ENCODE results near the gene NIM1K. TPM values are rescaled to one million over a fixed set of nuclear protein-coding genes. Genes with fewer than 3 reads are reported as not detected.
"Not testable (repeated sequence)": the region's sequence is repeated elsewhere in the genome, so short reads cannot be mapped to it uniquely, and the experiment has no call there.

Gene NIM1K
- total RNA-seq, 3 donors from 2014 or later = 0.58 to 1.0 (median 0.65) TPM

- ATAC-seq (no peak), DNase-seq (no peak)
- Mint-ChIP-seq H3K9me3 (no peaks in the 10 kb centered on the region), H3K4me1 (ENCODE audit: low read depth) (peaks cover 7% of the 10 kb centered on the region), H3K4me3 (no peak overlapping the region), H3K36me3 (ENCODE audit: insufficient read depth) (peaks cover 44% of the 10 kb centered on the region), H3K27me3 (ENCODE audit: low read depth) (no peaks in the 10 kb centered on the region)
Observed at GRCh38 chr5:43168175-43168574, 23.9 kb upstream of the NIM1K start.

DNA sequence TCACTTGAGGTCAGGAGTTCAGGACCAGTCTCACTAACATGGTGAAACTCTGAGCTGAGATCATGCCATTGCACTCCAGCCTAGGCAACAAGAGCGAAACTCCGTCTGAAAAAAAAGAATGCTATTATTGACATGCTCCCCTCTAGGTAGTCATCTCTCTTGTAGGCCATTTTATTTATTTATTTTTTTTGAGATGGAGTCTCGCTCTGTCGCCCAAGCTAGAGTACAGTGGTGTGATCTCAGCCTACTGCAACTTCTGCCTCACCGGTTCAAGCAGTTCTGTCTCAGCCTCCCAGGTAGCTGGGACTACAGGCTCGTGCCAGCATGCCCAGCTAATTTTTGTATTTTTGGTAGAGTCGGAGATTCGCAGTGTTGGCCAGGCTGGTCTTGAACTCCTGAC is 20.6 kb upstream of the NIM1K start:
- Mint-ChIP-seq H3K4me1 (ENCODE audit: low read depth) (peaks cover 2% of the 10 kb centered on the region), H3K27me3 (ENCODE audit: low read depth) (no peaks in the 10 kb centered on the region), H3K36me3 (ENCODE audit: insufficient read depth) (peaks cover 39% of the 10 kb centered on the region), H3K9me3 (no peaks in the 10 kb centered on the region), H3K4me3 (no peak overlapping the region)
- DNase-seq = no peak
- ATAC-seq = no peak

- Mint-ChIP-seq H3K4me1 (ENCODE audit: low read depth) (peaks cover 2% of the 10 kb centered on the region), H3K9me3 (no peaks in the 10 kb centered on the region), H3K36me3 (ENCODE audit: insufficient read depth) (peaks cover 39% of the 10 kb centered on the region), H3K4me3 (no peak overlapping the region), H3K27me3 (ENCODE audit: low read depth) (no peaks in the 10 kb centered on the region)
- no peak for ATAC-seq
- DNase-seq = no peak
Observed at GRCh38 chr5:43171926-43172325, 20.1 kb upstream of the NIM1K start.

- peaks cover 2% of the 10 kb centered on the region for H3K4me1 Mint-ChIP-seq (ENCODE audit: low read depth)
- peaks cover 44% of the 10 kb centered on the region for H3K36me3 Mint-ChIP-seq (ENCODE audit: insufficient read depth)
- H3K4me3 Mint-ChIP-seq = no peak overlapping the region
- no peak for ATAC-seq
- no peaks in the 10 kb centered on the region for H3K9me3 Mint-ChIP-seq
- no peaks in the 10 kb centered on the region for H3K27me3 Mint-ChIP-seq (ENCODE audit: low read depth)
- no peak for DNase-seq
Observed at GRCh38 chr5:43172779-43173178, 19.2 kb upstream of the NIM1K start.

DNA sequence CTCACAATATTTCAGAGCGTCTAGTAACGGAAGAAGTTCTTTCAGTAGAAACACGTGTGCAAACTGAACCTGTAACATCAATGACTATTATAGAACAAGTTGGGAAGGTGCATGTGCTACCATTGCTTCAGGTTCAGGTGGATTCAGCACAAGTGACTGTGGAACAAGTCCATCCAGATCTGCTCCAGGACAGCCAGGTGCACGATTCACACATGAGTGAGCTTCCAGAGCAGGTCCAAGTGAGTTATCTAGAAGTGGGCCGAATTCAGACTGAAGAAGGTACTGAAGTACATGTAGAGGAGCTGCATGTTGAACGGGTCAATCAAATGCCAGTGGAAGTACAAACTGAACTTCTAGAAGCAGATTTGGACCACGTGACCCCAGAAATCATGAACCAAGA is 17.4 kb upstream of the NIM1K start:
- peaks cover 2% of the 10 kb centered on the region for H3K4me1 Mint-ChIP-seq (ENCODE audit: low read depth)
- no peaks in the 10 kb centered on the region for H3K27me3 Mint-ChIP-seq (ENCODE audit: low read depth)
- H3K9me3 Mint-ChIP-seq = no peaks in the 10 kb centered on the region
- DNase-seq (no peak), ATAC-seq (no peak)
- H3K36me3 Mint-ChIP-seq (ENCODE audit: insufficient read depth) = peaks cover 42% of the 10 kb centered on the region
- no peak overlapping the region for H3K4me3 Mint-ChIP-seq

DNA sequence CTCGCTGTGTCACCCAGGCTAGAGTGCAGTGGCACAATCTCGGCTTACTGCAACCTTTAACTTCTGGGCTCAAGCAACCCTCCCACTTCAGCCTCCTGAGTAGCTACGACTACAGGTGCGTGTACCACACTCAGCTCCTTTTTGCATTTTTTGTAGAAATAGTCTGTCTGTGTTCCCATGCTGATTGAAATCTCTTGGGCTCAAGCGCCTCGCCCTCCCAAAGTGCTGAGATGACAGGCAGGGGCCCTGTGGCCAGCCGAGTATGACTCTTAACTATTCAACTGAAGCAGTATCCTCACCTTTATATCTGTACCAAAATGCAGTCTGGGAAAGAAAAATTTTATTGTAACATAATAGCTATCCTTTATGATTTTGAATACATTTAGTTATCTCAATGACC is 12.2 kb upstream of the NIM1K start:
- H3K36me3 Mint-ChIP-seq (ENCODE audit: insufficient read depth) = peaks cover 32% of the 10 kb centered on the region
- DNase-seq (no peak), ATAC-seq (no peak)
- H3K27me3 Mint-ChIP-seq (ENCODE audit: low read depth) = no peaks in the 10 kb centered on the region
- no peaks in the 10 kb centered on the region for H3K9me3 Mint-ChIP-seq
- H3K4me3 Mint-ChIP-seq = no peak overlapping the region
- H3K4me1 Mint-ChIP-seq (ENCODE audit: low read depth) = no peaks in the 10 kb centered on the region

- H3K4me3 Mint-ChIP-seq = no peak overlapping the region
- DNase-seq = no peak
- H3K36me3 Mint-ChIP-seq (ENCODE audit: insufficient read depth) = peaks cover 25% of the 10 kb centered on the region
- ATAC-seq = no peak
- no peaks in the 10 kb centered on the region for H3K4me1 Mint-ChIP-seq (ENCODE audit: low read depth)
- no peaks in the 10 kb centered on the region for H3K9me3 Mint-ChIP-seq
- H3K27me3 Mint-ChIP-seq (ENCODE audit: low read depth) = no peaks in the 10 kb centered on the region
Observed at GRCh38 chr5:43182421-43182820, 9.6 kb upstream of the NIM1K start.

GRCh38 chr5:43183101-43183500 is 8.9 kb upstream of the NIM1K start:
- peaks cover 20% of the 10 kb centered on the region for H3K36me3 Mint-ChIP-seq (ENCODE audit: insufficient read depth)
- H3K4me1 Mint-ChIP-seq (ENCODE audit: low read depth); H3K9me3 Mint-ChIP-seq; ATAC-seq; H3K27me3 Mint-ChIP-seq (ENCODE audit: low read depth); H3K4me3 Mint-ChIP-seq; DNase-seq: not testable (repeated sequence)

DNA sequence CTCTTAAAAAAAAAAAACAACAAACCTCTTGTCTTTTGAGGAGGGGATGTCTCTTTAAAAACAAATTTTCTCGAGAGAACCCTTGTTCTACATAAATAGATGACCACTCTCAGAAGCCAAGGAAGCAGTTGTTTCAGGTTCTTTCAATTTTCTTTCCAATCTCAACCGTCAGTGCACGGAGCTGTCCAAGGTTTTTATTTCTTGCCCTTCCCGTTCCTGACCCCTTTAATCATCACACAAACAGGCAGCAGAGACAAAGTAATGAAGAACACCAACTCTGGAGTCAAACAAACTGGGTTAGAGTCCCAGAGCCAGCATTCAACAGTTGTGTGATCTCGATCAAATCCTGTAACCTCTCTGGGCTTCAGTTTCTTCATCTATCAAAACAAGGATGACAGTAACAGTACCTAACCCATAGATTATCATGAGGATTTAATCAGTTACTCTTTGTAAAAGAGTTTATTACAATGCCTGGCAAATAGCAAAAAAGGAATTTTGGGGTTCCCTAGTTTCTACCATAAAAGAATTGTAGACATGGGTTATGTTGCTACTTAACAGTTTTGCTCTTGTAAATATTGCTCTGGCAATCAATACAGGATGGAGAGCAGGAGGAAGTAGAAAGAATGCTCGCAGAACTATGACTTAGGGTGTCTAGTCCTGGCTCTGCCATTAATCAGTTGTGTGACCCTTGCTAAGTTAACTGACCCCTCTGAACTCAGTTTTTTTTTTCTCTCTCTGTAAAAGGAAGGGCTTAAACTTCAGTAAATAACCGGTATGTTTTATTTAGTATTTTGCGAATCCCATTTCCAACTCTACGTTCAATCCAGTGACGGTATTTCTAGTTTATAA is 1.0 kb upstream of the NIM1K start:
- peaks cover 1% of the 10 kb centered on the region for H3K36me3 Mint-ChIP-seq (ENCODE audit: insufficient read depth)
- H3K9me3 Mint-ChIP-seq = no peaks in the 10 kb centered on the region
- peaks cover 9% of the 10 kb centered on the region for H3K27me3 Mint-ChIP-seq (ENCODE audit: low read depth)
- peak overlapping the region; percentile 81 for H3K4me3 Mint-ChIP-seq
- DNase-seq (no peak), ATAC-seq (no peak)
- peaks cover 22% of the 10 kb centered on the region for H3K4me1 Mint-ChIP-seq (ENCODE audit: low read depth)

DNA sequence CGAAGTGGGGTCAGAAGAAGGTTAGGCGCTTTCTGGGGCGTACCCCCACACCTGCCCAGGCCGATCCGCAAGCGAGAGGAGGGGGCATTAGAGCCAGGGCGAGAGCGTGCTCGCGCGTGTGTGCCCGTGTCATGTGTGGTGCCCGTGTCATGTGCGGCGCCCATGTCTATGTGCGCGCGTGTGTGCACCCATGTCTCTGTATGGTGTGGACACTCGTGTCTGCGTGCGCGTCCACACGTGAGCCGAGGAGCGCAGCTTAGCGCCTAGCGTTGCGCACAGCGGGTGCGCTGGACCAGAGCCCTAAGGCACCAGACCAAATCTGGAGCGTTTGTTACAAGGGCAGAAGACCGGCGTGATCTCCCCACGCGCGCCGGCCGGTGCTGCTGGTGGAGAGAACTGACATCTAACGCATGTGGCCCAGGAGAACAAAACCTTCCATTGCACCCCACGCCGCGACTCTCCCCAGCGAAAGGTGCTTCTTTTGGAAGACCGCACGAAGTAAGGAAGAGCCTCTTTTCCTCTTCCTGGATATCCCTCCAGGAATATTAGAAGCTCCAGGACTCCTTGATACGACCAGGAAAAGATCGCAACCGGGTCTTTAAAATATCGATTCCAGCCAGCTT is 644 bp downstream of the NIM1K start:
- Mint-ChIP-seq H3K4me1 (ENCODE audit: low read depth) (peaks cover 22% of the 10 kb centered on the region), H3K9me3 (no peaks in the 10 kb centered on the region), H3K36me3 (ENCODE audit: insufficient read depth) (no peaks in the 10 kb centered on the region), H3K27me3 (ENCODE audit: low read depth) (peaks cover 11% of the 10 kb centered on the region), H3K4me3 (peak overlapping the region; percentile 81)
- DNase-seq = peak; percentile 4
- peak; percentile 13 to 24 for ATAC-seq

- Mint-ChIP-seq H3K36me3 (ENCODE audit: insufficient read depth) (no peaks in the 10 kb centered on the region), H3K9me3 (no peaks in the 10 kb centered on the region), H3K4me3 (peak overlapping the region; percentile 81), H3K4me1 (ENCODE audit: low read depth) (peaks cover 22% of the 10 kb centered on the region), H3K27me3 (ENCODE audit: low read depth) (peaks cover 14% of the 10 kb centered on the region)
- peak; percentile 13 for DNase-seq
- ATAC-seq = peak; percentile 68 to 81
Observed at GRCh38 chr5:43193181-43193893, 1.3 kb downstream of the NIM1K start.

DNA sequence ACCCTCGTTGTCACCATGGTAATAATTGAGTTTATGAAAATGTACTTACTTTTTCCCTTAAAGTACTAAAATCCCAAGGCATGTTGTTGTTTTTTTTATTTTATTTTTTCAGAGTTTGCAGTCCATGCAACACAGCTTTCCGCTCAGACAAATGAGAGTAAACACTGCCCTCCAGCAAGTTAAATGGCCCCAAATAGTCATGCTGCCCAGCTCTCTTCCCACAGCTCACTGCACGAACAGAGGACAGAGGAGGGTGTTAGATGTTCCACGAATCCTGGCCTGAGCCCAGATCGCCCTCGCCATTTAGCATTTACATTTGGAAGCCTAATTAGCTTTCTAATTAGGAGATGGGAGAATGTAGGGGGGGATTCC is 1.9 kb downstream of the NIM1K start:
- Mint-ChIP-seq H3K36me3 (ENCODE audit: insufficient read depth) (no peaks in the 10 kb centered on the region), H3K27me3 (ENCODE audit: low read depth) (peaks cover 14% of the 10 kb centered on the region), H3K4me1 (ENCODE audit: low read depth) (peaks cover 22% of the 10 kb centered on the region), H3K4me3 (peak overlapping the region; percentile 81), H3K9me3 (no peaks in the 10 kb centered on the region)
- no peak for ATAC-seq
- DNase-seq = no peak

DNA sequence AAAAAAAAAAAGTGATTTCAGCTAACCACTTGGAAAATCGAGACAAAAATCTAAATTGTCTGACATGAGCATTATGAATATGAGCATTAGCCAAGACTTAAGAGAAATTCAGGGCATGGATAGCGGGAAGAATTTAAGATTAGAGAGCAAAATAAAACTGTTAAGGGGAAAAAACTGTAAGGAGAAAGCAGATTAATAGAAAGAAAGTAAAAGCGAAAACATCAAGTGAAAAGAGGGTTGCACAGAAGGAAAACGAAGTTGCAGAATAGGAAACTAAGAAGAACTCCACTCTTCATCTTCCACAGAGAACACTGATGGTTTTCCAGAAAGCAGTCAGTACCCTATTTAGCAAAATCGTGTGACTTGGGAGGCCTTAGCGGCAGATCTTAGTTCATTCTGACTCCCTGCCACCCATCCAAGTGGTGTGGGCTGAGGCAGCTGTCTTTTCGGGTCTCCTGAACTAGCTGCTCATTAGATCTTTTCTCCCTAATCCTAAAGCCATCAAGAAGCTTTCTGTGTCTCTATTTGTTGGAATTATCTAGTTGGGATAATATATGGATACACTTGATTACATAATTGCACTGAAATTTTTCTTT is 3.7 kb downstream of the NIM1K start:
- peaks cover 21% of the 10 kb centered on the region for H3K4me1 Mint-ChIP-seq (ENCODE audit: low read depth)
- peaks cover 16% of the 10 kb centered on the region for H3K27me3 Mint-ChIP-seq (ENCODE audit: low read depth)
- no peaks in the 10 kb centered on the region for H3K36me3 Mint-ChIP-seq (ENCODE audit: insufficient read depth)
- DNase-seq (no peak), ATAC-seq (no peak)
- H3K4me3 Mint-ChIP-seq = no peak overlapping the region
- no peaks in the 10 kb centered on the region for H3K9me3 Mint-ChIP-seq

DNA sequence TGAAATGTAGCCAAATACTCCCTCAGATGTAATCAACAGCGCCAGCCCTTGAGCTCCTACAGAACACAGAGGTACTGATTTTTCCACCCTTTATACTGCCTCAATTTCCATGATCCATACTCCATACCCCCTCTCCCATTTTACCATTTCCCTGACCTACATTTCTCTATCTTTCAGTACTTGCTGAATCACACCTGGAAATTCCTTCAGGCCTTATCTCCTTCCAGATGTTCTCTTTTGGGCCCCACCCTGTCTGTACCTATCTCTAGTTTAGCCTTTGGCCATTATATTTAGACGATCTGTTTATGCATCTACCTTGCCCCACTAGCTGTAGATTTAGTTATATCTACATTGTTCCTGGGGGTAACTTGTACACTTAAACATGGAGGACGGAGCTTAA is 5.5 kb downstream of the NIM1K start:
- DNase-seq = no peak
- Mint-ChIP-seq H3K9me3 (no peaks in the 10 kb centered on the region), H3K4me1 (ENCODE audit: low read depth) (peaks cover 13% of the 10 kb centered on the region), H3K4me3 (no peak overlapping the region), H3K36me3 (ENCODE audit: insufficient read depth) (no peaks in the 10 kb centered on the region), H3K27me3 (ENCODE audit: low read depth) (peaks cover 9% of the 10 kb centered on the region)
- ATAC-seq = no peak
